ENCODE measurements around the gene TBX2. TPM values are rescaled to one million over a fixed set of nuclear protein-coding genes. Genes with fewer than 3 reads are reported as not detected.

TBX2 gene
- total and polyA plus RNA-seq, 10 of the 15 experiments (the other 5 are each of a cell fraction or from before 2014, with no cell fraction given), result 0.13 TPM; not detected in 9

- no peak for TF ChIP-seq MTA3 (IDR thresholded peaks at IDR 0.05; ENCODE audit: borderline replicate concordance, low read length)
- no peak for TF ChIP-seq TBL1XR1 (IDR thresholded peaks at IDR 0.05; ENCODE audit: low read depth, low read length)
Measured at GRCh38 chr17:61431594-61432311, 32.1 kb downstream of the TBX2 start (continued).

- BruUV-seq (replicated peaks), result no TSS peak
- Histone ChIP-seq H3K79me2 (ENCODE audit: control insufficient read depth, insufficient read depth, low read length) (no peaks in the 10 kb centered on the region), H3K4me2 (ENCODE audit: control insufficient read depth, insufficient read depth) (no peak overlapping the region), H3K36me3 (ENCODE audit: control insufficient read depth in 2 of 2, insufficient read depth in 2 of 2, low read length in 1 of 2) (no peaks in the 10 kb centered on the region), H2AFZ (ENCODE audit: control insufficient read depth, low read depth, low read length) (no peak overlapping the region), H3K4me3 (no peak overlapping the region), H4K20me1 (ENCODE audit: control insufficient read depth, insufficient read depth) (no peaks in the 10 kb centered on the region), H3K9ac (ENCODE audit: control insufficient read depth, insufficient read depth, low read length) (no peak overlapping the region), H3K9me3 (replicated peaks; ENCODE audit: control insufficient read depth, insufficient read depth, low read length) (peaks cover 4% of the 10 kb centered on the region; the same call in 1 of the 3 replicates), H3K4me1 (ENCODE audit: control insufficient read depth, insufficient read depth, low read length) (no peaks in the 10 kb centered on the region), H3K27me3 (replicated peaks in 1 of 2; ENCODE audit: control insufficient read depth in 2 of 2, insufficient read depth in 2 of 2, low read length in 1 of 2) (no peaks in the 10 kb centered on the region; a peak in 1 of 4 replicates), H3K27ac (ENCODE audit: control insufficient read depth, insufficient read depth) (no peak overlapping the region)
- ATAC-seq (no peak), FAIRE-seq (no peak), DNase-seq (ENCODE audit: low read depth, low spot score) (no peak)
- CTCF ChIA-PET, result no interaction called here
- in situ Hi-C loops (cut with MboI) (no loop called here), intact Hi-C loops (cut with micrococcal nuclease; ENCODE audit: unreplicated experiment) (no loop called here)
- SMC1A ChIA-PET (ENCODE audit: uncharacterized antibody, unreplicated experiment), result no interaction called here
- RAD21 ChIA-PET (ENCODE audit: unreplicated experiment), result no interaction called here
- POLR2A ChIA-PET, result no interaction called here
- TF ChIP-seq RELB (IDR thresholded peaks at IDR 0.05; ENCODE audit: low read depth), result no peak
- no peak for TF ChIP-seq PKNOX1 (IDR thresholded peaks at IDR 0.05)
- peak; percentile 52; the same call in 1 of the 2 replicates for TF ChIP-seq NFXL1 (IDR thresholded peaks at IDR 0.05; ENCODE audit: borderline replicate concordance)
- TF ChIP-seq ETV6 (conservative IDR thresholded peaks at IDR 0.05 in 1 of 2, IDR thresholded peaks at IDR 0.05 in 1 of 2; ENCODE audit: borderline replicate concordance in 1 of 2, low read depth in 1 of 2), result peak in 1 of 2 experiments; percentile 67; a peak in 1 of 4 replicates
Measured at GRCh38 chr17:61436273-61436672, 36.6 kb downstream of the TBX2 start.
